ENCODE data around the gene GATD1.
A peak's percentile ranks its signal among the peaks of the same experiment; 100 is the strongest.

- TF ChIP-seq CTCF (IDR thresholded peaks at IDR 0.05) (peak in 5 of 7 experiments; percentile 9 to 42 (median 15)), POLR2AphosphoS5 (IDR thresholded peaks at IDR 0.05) (peak; percentile 29 to 93 (median 93)), POLR2A (IDR thresholded peaks at IDR 0.05) (peak in 1 of 4 donors; percentile 16), EP300 (IDR thresholded peaks at IDR 0.05) (no peak)
Observed at GRCh38 chr11:819129-819931, 42.0 kb upstream of the GATD1 start.

Data from stomach (tissue), 4 donors.